Measurements from ENCODE around the gene VPS8.

The VPS8 gene

DNA sequence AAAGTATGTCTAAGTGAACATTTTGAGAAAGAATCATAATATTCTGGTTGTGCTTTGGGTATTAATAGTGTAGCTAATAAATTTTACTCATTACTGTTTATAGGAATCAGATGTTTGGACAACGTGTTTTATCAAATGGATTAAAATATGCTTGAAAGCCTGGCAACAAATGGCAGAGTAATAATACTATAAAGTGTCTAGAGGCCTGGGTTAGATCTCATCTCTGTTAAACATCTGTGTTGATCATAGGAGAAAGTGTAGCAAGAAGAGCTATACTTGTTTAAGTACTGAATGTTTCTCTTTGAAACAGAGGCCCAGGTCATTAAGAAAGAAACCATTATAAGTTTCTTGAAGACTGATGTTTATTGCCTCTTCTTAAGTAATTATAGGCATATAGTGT is 30.5 kb downstream of the VPS8 start:
- H3K36me3 ChIP-seq (ENCODE audit: control insufficient read depth in 1 of 2, insufficient read depth in 2 of 2, low read length in 2 of 2): peaks cover 4 to 6% of the 10 kb centered on the region in 2 donors
- no peak overlapping the region for H3K4me3 ChIP-seq (ENCODE audit: low read depth in 1 of 2, low read length in 2 of 2)
- no peaks in the 10 kb centered on the region for H3K27me3 ChIP-seq (ENCODE audit: low read depth, low read length)

DNA sequence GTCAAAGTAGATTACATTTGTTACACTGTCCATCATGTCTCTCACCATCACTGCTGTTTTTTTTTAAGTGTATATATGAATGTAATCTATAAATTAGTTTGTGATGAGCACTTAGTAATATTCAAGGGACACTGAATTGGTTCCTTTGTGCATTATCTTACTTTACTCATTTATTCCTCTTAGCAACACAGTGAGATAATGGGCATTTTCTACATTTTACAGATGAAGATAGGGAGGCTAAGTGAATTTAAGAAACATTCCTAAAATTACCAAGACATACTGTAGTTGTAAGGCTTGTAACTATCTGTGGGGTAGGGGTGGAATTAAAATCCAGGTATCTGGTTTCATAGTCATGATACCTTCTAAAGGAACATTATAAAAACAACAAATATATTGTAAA is 33.9 kb downstream of the VPS8 start:
- H3K36me3 ChIP-seq (ENCODE audit: control insufficient read depth in 1 of 2, insufficient read depth in 2 of 2, low read length in 2 of 2): peaks cover 6 to 13% of the 10 kb centered on the region in 2 donors
- H3K27me3 ChIP-seq (ENCODE audit: low read depth, low read length): no peaks in the 10 kb centered on the region
- no peak overlapping the region for H3K27ac ChIP-seq (ENCODE audit: low read length)
- peaks cover 0 to 6% of the 10 kb centered on the region in 2 donors for H3K4me1 ChIP-seq (ENCODE audit: control insufficient read depth in 1 of 2, insufficient read depth in 2 of 2, low read length in 2 of 2)
- no peaks in the 10 kb centered on the region for H3K9me3 ChIP-seq (ENCODE audit: control insufficient read depth in 1 of 2, low read length in 2 of 2)
- H3K4me3 ChIP-seq (ENCODE audit: low read depth in 1 of 2, low read length in 2 of 2): no peak overlapping the region

More for the DNA sequence above, 30.5 kb downstream of the VPS8 start:
- Histone ChIP-seq H3K27ac (ENCODE audit: low read length) (no peak overlapping the region), H3K9me3 (ENCODE audit: control insufficient read depth in 1 of 2, low read length in 2 of 2) (no peaks in the 10 kb centered on the region), H3K4me1 (ENCODE audit: control insufficient read depth in 1 of 2, insufficient read depth in 2 of 2, low read length in 2 of 2) (peaks cover 0 to 6% of the 10 kb centered on the region in 2 donors)

DNA sequence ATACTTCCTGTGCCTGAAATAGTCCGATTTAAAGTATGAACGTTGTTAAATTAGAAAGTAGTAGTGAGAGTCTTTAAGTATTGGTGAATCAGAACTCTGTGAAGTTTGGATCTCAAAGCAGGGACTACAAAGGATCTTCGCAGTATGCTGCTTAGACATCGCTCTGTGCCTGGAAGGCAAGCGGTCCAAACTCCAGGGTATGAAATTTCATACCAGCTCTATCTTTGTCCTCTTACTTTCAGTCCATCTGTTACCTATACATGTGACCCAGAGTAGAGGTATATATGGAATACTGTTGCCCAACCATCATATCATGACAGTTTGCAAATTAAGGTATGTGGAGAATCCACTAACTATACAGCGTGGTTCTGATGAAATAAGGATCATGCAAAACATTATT is 34.5 kb downstream of the VPS8 start:
- no peak overlapping the region for H3K4me3 ChIP-seq (ENCODE audit: low read depth in 1 of 2, low read length in 2 of 2)
- H3K27ac ChIP-seq (ENCODE audit: low read length): no peak overlapping the region
- peaks cover 11 to 18% of the 10 kb centered on the region in 2 donors for H3K36me3 ChIP-seq (ENCODE audit: control insufficient read depth in 1 of 2, insufficient read depth in 2 of 2, low read length in 2 of 2)
- H3K4me1 ChIP-seq (ENCODE audit: control insufficient read depth in 1 of 2, insufficient read depth in 2 of 2, low read length in 2 of 2): peaks cover 0 to 6% of the 10 kb centered on the region in 2 donors
- H3K9me3 ChIP-seq (ENCODE audit: control insufficient read depth in 1 of 2, low read length in 2 of 2): no peaks in the 10 kb centered on the region
- no peaks in the 10 kb centered on the region for H3K27me3 ChIP-seq (ENCODE audit: low read depth, low read length)

DNA sequence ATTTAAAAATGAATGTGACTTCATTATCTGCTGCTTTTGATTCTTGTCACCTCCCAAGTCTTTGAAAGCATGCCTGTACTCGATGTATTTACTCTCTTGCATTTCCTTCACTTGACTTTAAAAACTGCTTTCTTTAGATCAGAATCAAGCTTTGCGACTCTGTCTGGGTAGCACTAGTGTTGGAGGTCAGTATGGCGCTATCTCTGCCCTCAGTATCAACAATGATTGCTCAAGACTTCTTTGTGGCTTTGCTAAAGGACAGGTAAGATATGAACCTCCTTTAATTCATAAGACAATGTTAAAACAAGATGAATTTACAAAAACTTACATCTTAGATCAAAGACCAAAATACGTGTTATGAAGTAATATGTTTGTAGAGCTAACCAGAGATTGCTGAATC is 37.0 kb downstream of the VPS8 start:
- Histone ChIP-seq H3K36me3 (ENCODE audit: control insufficient read depth in 1 of 2, insufficient read depth in 2 of 2, low read length in 2 of 2) (peaks cover 29 to 31% of the 10 kb centered on the region in 2 donors), H3K4me1 (ENCODE audit: control insufficient read depth in 1 of 2, insufficient read depth in 2 of 2, low read length in 2 of 2) (no peaks in the 10 kb centered on the region)

DNA sequence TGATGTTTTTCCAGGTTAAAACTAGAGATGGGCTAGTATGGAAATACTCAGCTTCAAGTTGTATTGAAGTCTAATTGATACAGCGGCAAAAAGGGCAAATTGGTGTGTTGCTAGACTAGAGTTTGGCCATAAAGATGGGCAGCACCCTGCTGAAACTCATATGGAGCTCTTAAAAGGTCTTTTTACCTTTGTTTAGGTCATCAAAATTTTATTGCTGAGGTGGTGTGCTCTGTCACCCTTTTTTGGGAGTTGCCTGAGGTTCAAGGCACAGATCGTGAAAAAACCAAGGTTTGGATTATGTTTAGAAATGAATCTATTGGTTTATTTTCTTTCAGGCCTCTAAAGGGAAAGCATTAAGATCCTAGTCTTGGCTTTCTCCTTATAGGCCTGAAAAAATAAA is 38.2 kb downstream of the VPS8 start:
- Histone ChIP-seq H3K9me3 (ENCODE audit: control insufficient read depth in 1 of 2, low read length in 2 of 2) (no peaks in the 10 kb centered on the region), H3K36me3 (ENCODE audit: control insufficient read depth in 1 of 2, insufficient read depth in 2 of 2, low read length in 2 of 2) (peaks cover 38 to 41% of the 10 kb centered on the region in 2 donors), H3K27ac (ENCODE audit: low read length) (no peak overlapping the region), H3K27me3 (ENCODE audit: low read depth, low read length) (no peaks in the 10 kb centered on the region), H3K4me1 (ENCODE audit: control insufficient read depth in 1 of 2, insufficient read depth in 2 of 2, low read length in 2 of 2) (no peaks in the 10 kb centered on the region), H3K4me3 (ENCODE audit: low read depth in 1 of 2, low read length in 2 of 2) (no peak overlapping the region)

More for the DNA sequence above, 37.0 kb downstream of the VPS8 start:
- Histone ChIP-seq H3K27me3 (ENCODE audit: low read depth, low read length) (no peaks in the 10 kb centered on the region), H3K4me3 (ENCODE audit: low read depth in 1 of 2, low read length in 2 of 2) (no peak overlapping the region), H3K27ac (ENCODE audit: low read length) (no peak overlapping the region), H3K9me3 (ENCODE audit: control insufficient read depth in 1 of 2, low read length in 2 of 2) (no peaks in the 10 kb centered on the region)

DNA sequence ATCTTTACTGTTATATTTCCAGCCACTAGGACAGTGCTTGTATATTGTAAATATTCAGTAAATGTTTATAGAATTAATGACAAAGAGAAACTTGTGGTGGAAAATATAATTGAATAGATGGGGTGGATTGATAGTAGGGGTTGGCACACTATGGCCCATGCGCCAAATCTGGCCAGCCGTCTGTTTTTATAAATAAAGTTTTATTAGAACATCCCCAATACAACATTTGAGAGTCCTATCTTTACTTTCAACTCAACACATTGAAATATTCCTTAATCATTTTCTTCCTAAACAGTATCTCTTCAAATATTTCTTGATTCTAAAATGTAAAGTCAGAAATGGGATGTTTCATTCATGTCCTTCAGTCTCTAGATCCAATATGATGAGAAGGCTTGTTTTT is 45.1 kb downstream of the VPS8 start:
- Histone ChIP-seq H3K27ac (ENCODE audit: low read length) (no peak overlapping the region), H3K27me3 (ENCODE audit: low read depth, low read length) (no peaks in the 10 kb centered on the region), H3K4me3 (ENCODE audit: low read depth in 1 of 2, low read length in 2 of 2) (no peak overlapping the region), H3K36me3 (ENCODE audit: control insufficient read depth in 1 of 2, insufficient read depth in 2 of 2, low read length in 2 of 2) (peaks cover 54 to 56% of the 10 kb centered on the region in 2 donors), H3K9me3 (ENCODE audit: control insufficient read depth in 1 of 2, low read length in 2 of 2) (no peaks in the 10 kb centered on the region), H3K4me1 (ENCODE audit: control insufficient read depth in 1 of 2, insufficient read depth in 2 of 2, low read length in 2 of 2) (no peaks in the 10 kb centered on the region)

DNA sequence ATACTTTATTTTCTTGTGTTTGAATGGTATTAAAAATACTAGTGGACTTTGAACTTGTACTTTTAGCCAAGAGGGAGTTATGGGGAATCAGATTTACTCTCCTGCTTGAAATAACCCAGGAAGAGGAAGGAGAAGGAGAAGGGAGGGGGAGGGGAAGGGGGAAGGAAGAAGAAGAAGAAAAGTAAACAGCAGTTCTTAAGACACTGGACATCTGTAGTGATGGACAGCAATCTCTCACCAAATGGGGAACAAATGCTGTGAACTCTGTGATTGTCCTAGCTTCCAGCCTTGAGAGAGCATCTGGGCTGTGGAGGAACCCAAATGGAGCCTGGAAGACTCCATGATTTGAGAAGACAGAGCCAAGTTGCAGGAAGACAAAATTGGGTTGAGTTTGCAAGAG is 52.0 kb downstream of the VPS8 start:
- no peak overlapping the region for H3K4me3 ChIP-seq (ENCODE audit: low read depth in 1 of 2, low read length in 2 of 2)

DNA sequence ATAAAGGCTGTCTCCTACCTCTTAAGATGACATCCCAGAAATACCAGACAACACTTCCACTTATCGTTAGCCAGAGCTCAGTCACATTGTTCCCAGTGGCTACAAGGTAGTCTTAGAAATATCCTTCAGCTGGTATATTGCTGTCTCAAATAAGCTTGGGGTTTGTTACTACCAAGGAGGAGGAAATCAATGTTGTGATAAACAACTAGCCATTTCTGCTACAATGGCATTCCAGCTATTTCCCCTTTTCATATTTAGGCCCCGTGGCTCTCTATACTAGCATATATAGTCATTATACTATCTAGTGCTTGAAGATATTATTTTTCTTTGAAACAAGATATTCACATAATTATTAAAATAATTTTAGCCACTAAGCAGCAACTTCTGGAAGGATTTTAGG is 56.5 kb downstream of the VPS8 start:
- no peaks in the 10 kb centered on the region for H3K9me3 ChIP-seq (ENCODE audit: control insufficient read depth in 1 of 2, low read length in 2 of 2)

More for the DNA sequence above, 52.0 kb downstream of the VPS8 start:
- no peak overlapping the region for H3K27ac ChIP-seq (ENCODE audit: low read length)
- peaks cover 25 to 36% of the 10 kb centered on the region in 2 donors for H3K36me3 ChIP-seq (ENCODE audit: control insufficient read depth in 1 of 2, insufficient read depth in 2 of 2, low read length in 2 of 2)
- no peaks in the 10 kb centered on the region for H3K9me3 ChIP-seq (ENCODE audit: control insufficient read depth in 1 of 2, low read length in 2 of 2)
- no peaks in the 10 kb centered on the region for H3K27me3 ChIP-seq (ENCODE audit: low read depth, low read length)
- no peaks in the 10 kb centered on the region for H3K4me1 ChIP-seq (ENCODE audit: control insufficient read depth in 1 of 2, insufficient read depth in 2 of 2, low read length in 2 of 2)

DNA sequence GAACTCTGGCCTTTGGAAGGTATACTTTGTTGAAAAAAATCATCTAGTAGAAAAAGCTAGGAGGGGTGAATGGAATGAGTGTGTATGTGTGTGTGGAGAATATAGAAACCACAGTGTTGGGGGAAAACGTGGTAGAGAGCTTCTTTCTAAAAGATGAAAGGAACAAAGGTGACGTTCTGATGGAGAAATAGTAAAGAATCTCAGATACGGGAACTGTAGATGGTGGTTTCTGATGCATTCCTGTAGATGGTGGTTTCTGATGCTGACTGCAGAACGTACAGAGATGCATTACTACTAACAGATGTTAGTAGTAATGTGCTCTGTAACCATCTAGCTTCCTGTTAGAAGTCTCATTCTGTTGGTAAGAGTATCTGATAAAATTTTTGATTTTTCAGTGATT is 60.2 kb downstream of the VPS8 start:
- H3K4me3 ChIP-seq (ENCODE audit: low read depth in 1 of 2, low read length in 2 of 2): no peak overlapping the region
- no peaks in the 10 kb centered on the region for H3K9me3 ChIP-seq (ENCODE audit: control insufficient read depth in 1 of 2, low read length in 2 of 2)
- H3K27me3 ChIP-seq (ENCODE audit: low read depth, low read length): no peaks in the 10 kb centered on the region
- no peaks in the 10 kb centered on the region for H3K4me1 ChIP-seq (ENCODE audit: control insufficient read depth in 1 of 2, insufficient read depth in 2 of 2, low read length in 2 of 2)
- no peak overlapping the region for H3K27ac ChIP-seq (ENCODE audit: low read length)
- H3K36me3 ChIP-seq (ENCODE audit: control insufficient read depth in 1 of 2, insufficient read depth in 2 of 2, low read length in 2 of 2): peaks cover 25 to 46% of the 10 kb centered on the region in 2 donors

More for the DNA sequence above, 56.5 kb downstream of the VPS8 start:
- H3K36me3 ChIP-seq (ENCODE audit: control insufficient read depth in 1 of 2, insufficient read depth in 2 of 2, low read length in 2 of 2): peaks cover 30 to 50% of the 10 kb centered on the region in 2 donors
- H3K4me3 ChIP-seq (ENCODE audit: low read depth in 1 of 2, low read length in 2 of 2): no peak overlapping the region
- H3K27ac ChIP-seq (ENCODE audit: low read length): no peak overlapping the region
- no peaks in the 10 kb centered on the region for H3K4me1 ChIP-seq (ENCODE audit: control insufficient read depth in 1 of 2, insufficient read depth in 2 of 2, low read length in 2 of 2)
- H3K27me3 ChIP-seq (ENCODE audit: low read depth, low read length): no peaks in the 10 kb centered on the region

DNA sequence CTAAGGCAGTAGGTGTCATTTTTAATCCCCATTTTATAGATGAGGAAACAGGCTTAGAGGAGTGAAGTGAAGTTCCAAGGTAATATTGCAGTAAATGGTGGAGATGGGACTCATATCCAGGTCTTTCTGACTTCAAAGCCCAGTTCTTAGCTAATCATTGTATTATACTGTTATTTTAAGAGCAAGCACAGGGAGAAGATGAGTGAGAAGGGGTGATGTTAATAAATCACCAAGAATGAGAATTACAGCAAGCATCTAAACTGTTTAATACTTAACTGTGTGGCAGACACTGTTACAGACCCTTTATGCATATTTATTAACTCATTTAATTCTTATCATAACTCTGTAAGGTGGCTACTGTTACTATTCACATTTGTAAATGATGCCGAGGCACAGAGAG is 61.2 kb downstream of the VPS8 start:
- Histone ChIP-seq H3K9me3 (ENCODE audit: control insufficient read depth in 1 of 2, low read length in 2 of 2) (no peaks in the 10 kb centered on the region), H3K4me3 (ENCODE audit: low read depth in 1 of 2, low read length in 2 of 2) (no peak overlapping the region), H3K27ac (ENCODE audit: low read length) (no peak overlapping the region), H3K4me1 (ENCODE audit: control insufficient read depth in 1 of 2, insufficient read depth in 2 of 2, low read length in 2 of 2) (no peaks in the 10 kb centered on the region), H3K27me3 (ENCODE audit: low read depth, low read length) (no peaks in the 10 kb centered on the region), H3K36me3 (ENCODE audit: control insufficient read depth in 1 of 2, insufficient read depth in 2 of 2, low read length in 2 of 2) (peaks cover 26 to 46% of the 10 kb centered on the region in 2 donors)

DNA sequence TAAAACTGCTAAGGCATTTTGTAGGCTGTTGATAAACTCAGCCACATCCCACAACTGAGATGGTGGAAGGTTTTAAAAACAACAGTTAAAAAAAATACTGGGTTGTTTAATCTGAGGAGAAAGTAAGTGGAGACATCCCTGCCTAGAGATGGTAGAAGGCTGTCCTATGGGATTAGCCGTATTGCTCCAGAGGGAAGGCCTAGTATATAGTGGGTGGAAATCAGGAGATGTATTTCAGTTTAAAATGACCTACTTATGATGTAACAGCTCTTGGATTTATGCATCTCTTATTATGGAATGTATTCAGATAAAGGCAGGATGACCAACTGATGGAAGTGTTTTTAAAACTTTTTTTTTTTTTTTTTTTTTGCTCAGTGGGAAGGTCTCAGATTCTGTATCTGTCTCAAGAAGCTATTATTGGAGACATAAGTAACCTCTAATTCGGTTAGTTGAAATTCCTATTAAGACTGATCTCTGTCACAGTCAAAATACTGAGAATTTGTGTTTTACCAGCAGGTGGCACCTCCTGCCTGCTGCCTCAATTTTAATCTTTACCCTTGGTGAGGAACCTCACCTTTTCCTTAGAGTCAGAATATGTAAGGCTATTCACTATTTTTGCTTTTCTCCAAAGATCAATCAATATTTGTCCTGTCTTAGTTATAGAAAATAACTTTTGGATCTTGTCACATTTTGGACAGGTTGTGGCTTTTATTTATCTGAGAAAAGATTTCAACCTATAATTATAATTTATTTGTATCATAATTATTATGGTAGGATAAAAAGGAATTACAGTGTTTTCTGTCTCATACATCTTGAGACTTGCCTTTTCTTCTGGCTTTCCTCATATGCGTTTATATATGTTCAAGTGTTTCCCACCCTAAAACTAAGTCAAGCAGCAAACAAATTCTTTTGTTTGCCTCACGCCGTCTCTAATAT is 63.0 kb downstream of the VPS8 start:
- Histone ChIP-seq H3K36me3 (ENCODE audit: control insufficient read depth in 1 of 2, insufficient read depth in 2 of 2, low read length in 2 of 2) (peaks cover 20 to 35% of the 10 kb centered on the region in 2 donors), H3K27me3 (ENCODE audit: low read depth, low read length) (no peaks in the 10 kb centered on the region), H3K27ac (ENCODE audit: low read length) (no peak overlapping the region), H3K9me3 (ENCODE audit: control insufficient read depth in 1 of 2, low read length in 2 of 2) (no peaks in the 10 kb centered on the region), H3K4me3 (ENCODE audit: low read depth in 1 of 2, low read length in 2 of 2) (no peak overlapping the region), H3K4me1 (ENCODE audit: control insufficient read depth in 1 of 2, insufficient read depth in 2 of 2, low read length in 2 of 2) (no peaks in the 10 kb centered on the region)

Measured in muscle layer of duodenum (tissue), 2 donors.